AG10803 (cell line): ENCODE results near the gene KCNJ6.
"Not testable (repeated sequence)": the region's sequence is repeated elsewhere in the genome, so short reads cannot be mapped to it uniquely, and the experiment has no call there.

ENCODE experiments used
- DNase-seq: peaks from one replicate; pipeline ENCODE4 v3.0.0; 2010; ENCODE audit warnings: low read depth
- H3K4me3 ChIP-seq: 2 replicates; pipeline ENCODE4 v1.5.1; 2011; ENCODE audit warnings: mild to moderate bottlenecking, low read length, control low read depth
- CTCF ChIP-seq: conservative IDR thresholded peaks from 2 replicates; pipeline ENCODE4 v1.5.1; 2011; ENCODE audit warnings: mild to moderate bottlenecking, low read length, control low read depth, inconsistent platforms

Gene KCNJ6

GRCh38 chr21:37658121-37658816, 258.0 kb downstream of the KCNJ6 start:
- no peak overlapping the region for H3K4me3 ChIP-seq
- TF ChIP-seq CTCF = no peak
- no peak for DNase-seq

GRCh38 chr21:37656899-37657298, 259.4 kb downstream of the KCNJ6 start:
- DNase-seq = no peak
- no peak overlapping the region for H3K4me3 ChIP-seq
- no peak for TF ChIP-seq CTCF

- no peak for DNase-seq
- TF ChIP-seq CTCF = no peak
- no peak overlapping the region for H3K4me3 ChIP-seq
Measured at GRCh38 chr21:37655611-37656300, 260.5 kb downstream of the KCNJ6 start.

- DNase-seq = no peak
- no peak overlapping the region for H3K4me3 ChIP-seq
- TF ChIP-seq CTCF = no peak
Measured at GRCh38 chr21:37654596-37654995, 261.7 kb downstream of the KCNJ6 start.

- no peak for TF ChIP-seq CTCF
- no peak for DNase-seq
- no peak overlapping the region for H3K4me3 ChIP-seq
Measured at GRCh38 chr21:37653201-37653600, 263.1 kb downstream of the KCNJ6 start.

GRCh38 chr21:37647781-37648180, 268.5 kb downstream of the KCNJ6 start:
- H3K4me3 ChIP-seq = no peak overlapping the region
- TF ChIP-seq CTCF = no peak
- no peak for DNase-seq

GRCh38 chr21:37646761-37647160, 269.5 kb downstream of the KCNJ6 start:
- not testable (repeated sequence) for H3K4me3 ChIP-seq, DNase-seq
